ENCODE data around the gene SYNE1. TPM values are rescaled to one million over a fixed set of nuclear protein-coding genes. Genes with fewer than 3 reads are reported as not detected.

Gene SYNE1
- total RNA-seq, 4 donors from 2014 or later: 120 to 163 (median 137) TPM

- H3K27ac ChIP-seq: no peak overlapping the region
- TF ChIP-seq CTCF (IDR thresholded peaks at IDR 0.05): no peak
- no peaks in the 10 kb centered on the region for H3K27me3 ChIP-seq
- no peaks in the 10 kb centered on the region for H3K4me1 ChIP-seq
- H3K4me3 ChIP-seq: no peak overlapping the region
- H3K9me3 ChIP-seq: no peaks in the 10 kb centered on the region
- DNase-seq (ENCODE audit: low spot score in 2 of 2): no peak
- WGBS, 2 donors: 70 to 71% methylated on average over 3 of the region's 3 CpGs
- peaks cover 0 to 37% (median 0%) of the 10 kb centered on the region in 3 donors for H3K36me3 ChIP-seq
Measured at GRCh38 chr6:152188011-152188410, 449.2 kb downstream of the SYNE1 start.

GRCh38 chr6:152186840-152187239 is 450.3 kb downstream of the SYNE1 start:
- no peak for DNase-seq (ENCODE audit: low spot score in 2 of 2)
- H3K4me1 ChIP-seq: no peaks in the 10 kb centered on the region
- WGBS, 2 donors: 80 to 81% methylated on average over 3 of the region's 3 CpGs
- H3K27me3 ChIP-seq: no peaks in the 10 kb centered on the region
- no peak overlapping the region for H3K27ac ChIP-seq
- TF ChIP-seq EP300 (IDR thresholded peaks at IDR 0.05): no peak
- no peak for TF ChIP-seq CTCF (IDR thresholded peaks at IDR 0.05)
- no peak for TF ChIP-seq POLR2A (IDR thresholded peaks at IDR 0.05)
- H3K4me3 ChIP-seq: no peak overlapping the region
- no peaks in the 10 kb centered on the region for H3K9me3 ChIP-seq
- H3K36me3 ChIP-seq: peaks cover 0 to 37% (median 0%) of the 10 kb centered on the region in 3 donors

- Histone ChIP-seq H3K36me3 (peaks cover 0 to 38% (median 0%) of the 10 kb centered on the region in 3 donors), H3K9me3 (no peaks in the 10 kb centered on the region), H3K27me3 (no peaks in the 10 kb centered on the region), H3K27ac (peak overlapping the region in 1 of 4 donors; percentile 69), H3K4me1 (no peaks in the 10 kb centered on the region), H3K4me3 (no peak overlapping the region)
- 76 to 81% methylated on average over 6 of the region's 6 CpGs for WGBS, 2 donors
- TF ChIP-seq EP300 (IDR thresholded peaks at IDR 0.05) (no peak), POLR2A (IDR thresholded peaks at IDR 0.05) (no peak), CTCF (IDR thresholded peaks at IDR 0.05) (no peak)
- DNase-seq (ENCODE audit: low spot score in 2 of 2): no peak
Measured at GRCh38 chr6:152184917-152185574, 452.1 kb downstream of the SYNE1 start.

- H3K27ac ChIP-seq: no peak overlapping the region
- 89 to 93% methylated on average over 2 of the region's 2 CpGs for WGBS, 2 donors
- no peak overlapping the region for H3K4me3 ChIP-seq
- no peaks in the 10 kb centered on the region for H3K4me1 ChIP-seq
- H3K36me3 ChIP-seq: peaks cover 0 to 38% (median 0%) of the 10 kb centered on the region in 3 donors
- no peaks in the 10 kb centered on the region for H3K27me3 ChIP-seq
- no peak for TF ChIP-seq CTCF (IDR thresholded peaks at IDR 0.05)
- TF ChIP-seq POLR2A (IDR thresholded peaks at IDR 0.05): no peak
- TF ChIP-seq EP300 (IDR thresholded peaks at IDR 0.05): no peak
- no peak for DNase-seq (ENCODE audit: low spot score in 2 of 2)
- no peaks in the 10 kb centered on the region for H3K9me3 ChIP-seq
Measured at GRCh38 chr6:152184573-152184916, 452.6 kb downstream of the SYNE1 start.

- WGBS, 2 donors: 95% methylated on average over 5 of the region's 5 CpGs
- TF ChIP-seq POLR2A (IDR thresholded peaks at IDR 0.05) (no peak), CTCF (IDR thresholded peaks at IDR 0.05) (no peak), EP300 (IDR thresholded peaks at IDR 0.05) (no peak)
Measured at GRCh38 chr6:152180601-152181000, 456.6 kb downstream of the SYNE1 start.

More at GRCh38 chr6:152180601-152181000, 456.6 kb downstream of the SYNE1 start:
- Histone ChIP-seq H3K27ac (no peak overlapping the region), H3K27me3 (no peaks in the 10 kb centered on the region), H3K36me3 (peaks cover 0 to 35% (median 0%) of the 10 kb centered on the region in 3 donors), H3K4me3 (no peak overlapping the region), H3K9me3 (no peaks in the 10 kb centered on the region), H3K4me1 (no peaks in the 10 kb centered on the region)
- DNase-seq (ENCODE audit: low spot score in 2 of 2): no peak
